Panc1 (cell line): ENCODE data around the gene DGCR2. TPM values are rescaled to one million over a fixed set of nuclear protein-coding genes. Genes with fewer than 3 reads are reported as not detected.

ENCODE experiments used
- ATAC-seq: fragments of 200-7000 bp; cut with Tn5 transposase; 2 replicates; pipeline ENCODE4 v1.9.1; 2020; ENCODE audit warnings: mild to moderate bottlenecking, moderate library complexity
- BruUV-seq: library from RNA; stranded (reverse); fragments of 400-500 nt; replicated peaks from 2 replicates; lab custom pipeline; 2021; lab: Mats Ljungman, UMichigan
- CTCF ChIA-PET: fragments of 300-600 bp; sonication (Branson Sonifier 250); formaldehyde crosslinking; loops from one replicate; lab custom pipeline; 2022; ENCODE audit warnings: antibody characterized with exemption; lab: Charles Lee
- POLR2A ChIA-PET: fragments of 300-600 bp; sonication (Branson Sonifier 250); formaldehyde crosslinking; loops from one replicate; lab custom pipeline; 2022; ENCODE audit warnings: antibody characterized with exemption; lab: Charles Lee
- DNase-seq: peaks from one replicate; pipeline ENCODE4 v3.0.0-alpha.2; 2010; ENCODE audit warnings: low read depth, low spot score
- H3K27ac ChIP-seq: 2 replicates; pipeline ENCODE4 v1.5.1; 2011; ENCODE audit warnings: mild to moderate bottlenecking, low read length, inconsistent platforms
- H3K27me3 ChIP-seq: fragments of 200-500 bp; sonication (Bioruptor generic); 2 replicates; pipeline ENCODE4 v1.6.0; 2014; ENCODE audit warnings: low read length, inconsistent platforms; ENCODE audit not compliant: control insufficient read depth, insufficient read depth
- H3K36me3 ChIP-seq: fragments of 200-500 bp; sonication (Bioruptor generic); 2 replicates; pipeline ENCODE4 v1.5.1; 2014; ENCODE audit warnings: inconsistent platforms, mild to moderate bottlenecking, low read length, moderate library complexity; ENCODE audit not compliant: control insufficient read depth, insufficient read depth
- H3K4me1 ChIP-seq: 2 replicates; pipeline ENCODE4 v1.5.1; 2011; ENCODE audit warnings: inconsistent platforms, mild to moderate bottlenecking, low read length, moderate library complexity; ENCODE audit not compliant: control insufficient read depth, insufficient read depth
- H3K4me3 ChIP-seq, 2 experiments: 2 replicates each; pipeline ENCODE4 v1.5.1; 2011 to 2012; ENCODE audit warnings: low read depth in 2 of 2, low read length in 2 of 2, mild to moderate bottlenecking in 2 of 2, inconsistent platforms in 1 of 2, moderate library complexity in 1 of 2
- H3K9me3 ChIP-seq: fragments of 200-500 bp; sonication (Bioruptor generic); 2 replicates; pipeline ENCODE4 v1.5.1; 2014; ENCODE audit warnings: low read depth, mild to moderate bottlenecking, inconsistent platforms, low read length, moderate library complexity; ENCODE audit not compliant: control insufficient read depth, insufficient read depth
- POLR2AphosphoS5 ChIP-seq: IDR thresholded peaks from 2 replicates; pipeline ENCODE4 v1.6.1; 2012; ENCODE audit warnings: mild to moderate bottlenecking, low read depth, low read length, moderate library complexity
- SIN3A ChIP-seq: IDR thresholded peaks from 2 replicates; pipeline ENCODE4 v1.6.1; 2012; ENCODE audit warnings: low read depth, mild to moderate bottlenecking, low read length, moderate library complexity, borderline replicate concordance; ENCODE audit not compliant: insufficient read depth
- TCF7L2 ChIP-seq: IDR thresholded peaks from 2 replicates; pipeline ENCODE4 v1.6.1; 2011; ENCODE audit warnings: mild to moderate bottlenecking, low read depth, low read length, inconsistent platforms
- in situ Hi-C: cut with HindIII; loops from 2 replicates; pipeline ENCODE4 v1.10.0; 2016; ENCODE audit warnings: low sequenced_read_pairs, low pct_unique_long_range_greater_than_20kb
- intact Hi-C: fragments of 100-400 bp; cut with micrococcal nuclease; formaldehyde crosslinking; loops from one replicate; pipeline ENCODE4 v1.10.0; 2022; ENCODE audit not compliant: unreplicated experiment
- total RNA-seq: library from RNA; stranded (reverse); gene quantifications from one replicate; pipeline ENCODE4 v1.2.1, GENCODE V29; 2021; ENCODE audit not compliant: unreplicated experiment
- TF ChIP-seq, protein P1 (sequence below), 2 experiments: IDR thresholded peaks; 2 replicates each; pipeline ENCODE4 v1.6.1; 2011 to 2012; ENCODE audit warnings: low read depth in 2 of 2, control low read depth in 1 of 2, low read length in 1 of 2, mild to moderate bottlenecking in 1 of 2, moderate library complexity in 1 of 2; ENCODE audit not compliant: insufficient read depth in 1 of 2
- TF ChIP-seq, protein P2 (sequence below): fragments of 450-650 bp; IDR thresholded peaks from 2 replicates; pipeline ENCODE4 v1.5.1; 2017; ENCODE audit warnings: mild to moderate bottlenecking

The DGCR2 gene
- total RNA-seq, 1 experiment from 2014 or later = 35.1 TPM

DNA sequence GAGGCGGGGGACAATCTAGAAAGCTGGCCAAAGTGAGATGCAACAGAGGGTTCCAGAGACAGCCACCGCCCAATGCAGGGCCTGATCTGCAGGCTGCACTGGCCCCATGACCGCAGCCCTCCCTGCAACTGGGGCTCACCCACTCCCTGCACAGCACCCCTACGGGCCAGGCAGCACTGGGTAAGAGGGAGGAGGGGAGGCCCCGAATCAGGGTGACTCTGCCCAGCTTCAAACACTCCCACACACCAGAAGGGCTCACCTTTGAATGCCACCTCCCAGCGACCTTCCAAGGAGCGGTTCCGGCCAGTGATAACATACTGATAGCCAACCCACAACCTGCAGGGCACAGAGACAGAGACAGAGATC is 59.3 kb downstream of the DGCR2 start:
- POLR2A ChIA-PET = no interaction called here
- no peaks in the 10 kb centered on the region for H3K36me3 ChIP-seq
- no TSS peak for BruUV-seq

DNA sequence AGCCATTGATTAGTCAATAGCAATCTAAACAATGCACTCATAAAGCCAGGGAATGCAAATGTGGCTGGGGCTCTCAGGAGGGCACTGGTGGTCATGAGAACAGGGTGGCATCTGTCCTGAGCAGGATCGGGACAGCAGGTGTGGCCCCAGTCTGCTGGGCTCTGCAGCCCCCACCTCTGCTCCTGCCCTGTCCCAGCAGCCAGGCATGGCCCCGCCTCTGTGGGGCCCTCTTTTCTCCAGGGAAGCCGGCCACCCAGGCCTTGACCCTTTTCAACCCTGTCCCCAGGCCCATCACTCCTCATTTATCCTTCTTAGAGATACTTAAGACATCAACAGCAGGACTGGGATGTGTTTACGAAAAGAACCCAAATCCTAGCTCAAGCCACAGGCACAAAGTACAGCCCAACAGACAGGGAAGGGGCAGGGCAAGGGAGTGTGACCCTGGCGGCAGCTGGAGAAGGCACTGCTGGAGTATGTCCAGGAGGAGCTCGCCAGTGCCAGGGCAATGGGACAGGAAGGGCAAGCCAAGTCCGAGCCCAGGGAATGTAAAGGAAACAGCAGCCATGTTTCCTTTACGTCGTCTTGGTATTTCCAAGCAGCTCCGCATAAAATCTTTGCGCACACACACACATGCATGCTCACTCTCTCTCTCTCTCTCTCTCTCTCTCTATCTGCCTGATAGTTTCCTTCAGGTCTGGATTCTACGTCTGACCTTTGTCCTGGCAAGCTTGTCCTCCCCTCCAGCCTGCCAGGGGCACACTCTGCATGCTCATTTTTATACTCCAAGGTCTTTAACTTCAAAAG is 59.9 kb downstream of the DGCR2 start:
- no peak for TF ChIP-seq POLR2AphosphoS5
- TF ChIP-seq, protein P1, sequence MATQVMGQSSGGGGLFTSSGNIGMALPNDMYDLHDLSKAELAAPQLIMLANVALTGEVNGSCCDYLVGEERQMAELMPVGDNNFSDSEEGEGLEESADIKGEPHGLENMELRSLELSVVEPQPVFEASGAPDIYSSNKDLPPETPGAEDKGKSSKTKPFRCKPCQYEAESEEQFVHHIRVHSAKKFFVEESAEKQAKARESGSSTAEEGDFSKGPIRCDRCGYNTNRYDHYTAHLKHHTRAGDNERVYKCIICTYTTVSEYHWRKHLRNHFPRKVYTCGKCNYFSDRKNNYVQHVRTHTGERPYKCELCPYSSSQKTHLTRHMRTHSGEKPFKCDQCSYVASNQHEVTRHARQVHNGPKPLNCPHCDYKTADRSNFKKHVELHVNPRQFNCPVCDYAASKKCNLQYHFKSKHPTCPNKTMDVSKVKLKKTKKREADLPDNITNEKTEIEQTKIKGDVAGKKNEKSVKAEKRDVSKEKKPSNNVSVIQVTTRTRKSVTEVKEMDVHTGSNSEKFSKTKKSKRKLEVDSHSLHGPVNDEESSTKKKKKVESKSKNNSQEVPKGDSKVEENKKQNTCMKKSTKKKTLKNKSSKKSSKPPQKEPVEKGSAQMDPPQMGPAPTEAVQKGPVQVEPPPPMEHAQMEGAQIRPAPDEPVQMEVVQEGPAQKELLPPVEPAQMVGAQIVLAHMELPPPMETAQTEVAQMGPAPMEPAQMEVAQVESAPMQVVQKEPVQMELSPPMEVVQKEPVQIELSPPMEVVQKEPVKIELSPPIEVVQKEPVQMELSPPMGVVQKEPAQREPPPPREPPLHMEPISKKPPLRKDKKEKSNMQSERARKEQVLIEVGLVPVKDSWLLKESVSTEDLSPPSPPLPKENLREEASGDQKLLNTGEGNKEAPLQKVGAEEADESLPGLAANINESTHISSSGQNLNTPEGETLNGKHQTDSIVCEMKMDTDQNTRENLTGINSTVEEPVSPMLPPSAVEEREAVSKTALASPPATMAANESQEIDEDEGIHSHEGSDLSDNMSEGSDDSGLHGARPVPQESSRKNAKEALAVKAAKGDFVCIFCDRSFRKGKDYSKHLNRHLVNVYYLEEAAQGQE (IDR thresholded peaks at IDR 0.05; ENCODE audit: insufficient read depth in 1 of 2, low read depth in 2 of 2, low read length in 1 of 2) = no peak
- Histone ChIP-seq H3K27me3 (no peaks in the 10 kb centered on the region), H3K36me3 (no peaks in the 10 kb centered on the region), H3K9me3 (no peaks in the 10 kb centered on the region), H3K4me3 (no peak overlapping the region), H3K4me1 (no peaks in the 10 kb centered on the region), H3K27ac (no peak overlapping the region)
- in situ Hi-C loops (no loop called here), intact Hi-C loops (no loop called here)
- no TSS peak for BruUV-seq
- ChIA-PET POLR2A (no interaction called here), CTCF (interaction anchor here (0.7 kb wide), 1 partner anchor 712 kb away, joined by 4 read pairs; no protein-coding TSS in a partner anchor)
- DNase-seq (no peak), ATAC-seq (no peak)

More for the DNA sequence above, 59.3 kb downstream of the DGCR2 start:
- Histone ChIP-seq H3K4me3 (no peak overlapping the region), H3K4me1 (no peaks in the 10 kb centered on the region), H3K27ac (no peak overlapping the region), H3K27me3 (no peaks in the 10 kb centered on the region), H3K9me3 (no peaks in the 10 kb centered on the region)
- DNase-seq (no peak), ATAC-seq (no peak)
- CTCF ChIA-PET = interaction anchor here (0.7 kb wide), 1 partner anchor 711 kb away, joined by 4 read pairs; no protein-coding TSS in a partner anchor
- in situ Hi-C loops = no loop called here
- TF ChIP-seq, protein P1 (IDR thresholded peaks at IDR 0.05; ENCODE audit: insufficient read depth in 1 of 2, low read depth in 2 of 2, low read length in 1 of 2) = no peak
- no peak for TF ChIP-seq SIN3A
- TF ChIP-seq TCF7L2 = no peak
- TF ChIP-seq, protein P2, sequence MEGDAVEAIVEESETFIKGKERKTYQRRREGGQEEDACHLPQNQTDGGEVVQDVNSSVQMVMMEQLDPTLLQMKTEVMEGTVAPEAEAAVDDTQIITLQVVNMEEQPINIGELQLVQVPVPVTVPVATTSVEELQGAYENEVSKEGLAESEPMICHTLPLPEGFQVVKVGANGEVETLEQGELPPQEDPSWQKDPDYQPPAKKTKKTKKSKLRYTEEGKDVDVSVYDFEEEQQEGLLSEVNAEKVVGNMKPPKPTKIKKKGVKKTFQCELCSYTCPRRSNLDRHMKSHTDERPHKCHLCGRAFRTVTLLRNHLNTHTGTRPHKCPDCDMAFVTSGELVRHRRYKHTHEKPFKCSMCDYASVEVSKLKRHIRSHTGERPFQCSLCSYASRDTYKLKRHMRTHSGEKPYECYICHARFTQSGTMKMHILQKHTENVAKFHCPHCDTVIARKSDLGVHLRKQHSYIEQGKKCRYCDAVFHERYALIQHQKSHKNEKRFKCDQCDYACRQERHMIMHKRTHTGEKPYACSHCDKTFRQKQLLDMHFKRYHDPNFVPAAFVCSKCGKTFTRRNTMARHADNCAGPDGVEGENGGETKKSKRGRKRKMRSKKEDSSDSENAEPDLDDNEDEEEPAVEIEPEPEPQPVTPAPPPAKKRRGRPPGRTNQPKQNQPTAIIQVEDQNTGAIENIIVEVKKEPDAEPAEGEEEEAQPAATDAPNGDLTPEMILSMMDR = no peak
- TF ChIP-seq POLR2AphosphoS5 = no peak
- intact Hi-C loops = no loop called here
